Hepatocyte (in vitro differentiated cells): ENCODE data around the gene RIPOR2.

ENCODE experiments used
- CTCF ChIP-seq: fragments of 200-600 bp; sonication (generic); IDR thresholded peaks from 2 replicates; pipeline ENCODE4 v1.5.1; 2016; ENCODE audit warnings: antibody characterized with exemption, mild to moderate bottlenecking; ENCODE audit not compliant: poor library complexity
- EZH2 ChIP-seq: fragments of 200-600 bp; sonication (generic); IDR thresholded peaks from 2 replicates; pipeline ENCODE4 v1.6.1; 2016; ENCODE audit warnings: antibody characterized with exemption, mild to moderate bottlenecking, borderline replicate concordance

- TF ChIP-seq CTCF (no peak), EZH2 (no peak)
Observed at GRCh38 chr6:24824142-24824938, 111.4 kb downstream of the RIPOR2 start.
